HepG2 (cell line): ENCODE measurements around the gene TOPORS. TPM values are rescaled to one million over a fixed set of nuclear protein-coding genes. Genes with fewer than 3 reads are reported as not detected.

Source experiments
- GRHL1 ChIP-seq: sonication (generic); formaldehyde crosslinking; conservative IDR thresholded peaks from 2 replicates; pipeline ENCODE4 v1.8.0; 2022; ENCODE audit warnings: missing genetic modification reagents
- HNRNPUL1 ChIP-seq: fragments of 200-400 bp; formaldehyde crosslinking; IDR thresholded peaks from 2 replicates; pipeline ENCODE4 v1.6.1; 2017; ENCODE audit warnings: low read depth, mild to moderate bottlenecking, low read length, moderate library complexity
- MEIS2 ChIP-seq: sonication (generic); formaldehyde crosslinking; IDR thresholded peaks from 2 replicates; pipeline ENCODE4 v1.9.0; 2021; ENCODE audit warnings: mild to moderate bottlenecking, missing genetic modification reagents
- NFE2L1 ChIP-seq: sonication (generic); formaldehyde crosslinking; IDR thresholded peaks from 2 replicates; pipeline ENCODE4 v1.4.0; 2020; ENCODE audit warnings: missing genetic modification reagents, mild to moderate bottlenecking, borderline replicate concordance
- NFYB ChIP-seq: sonication (generic); formaldehyde crosslinking; IDR thresholded peaks from 2 replicates; pipeline ENCODE4 v1.4.0; 2020; ENCODE audit warnings: missing genetic modification reagents
- NR3C1 ChIP-seq: sonication (generic); formaldehyde crosslinking; IDR thresholded peaks from 2 replicates; pipeline ENCODE4 v1.4.0; 2020; ENCODE audit warnings: missing genetic modification reagents
- ZNF138 ChIP-seq: sonication (generic); formaldehyde crosslinking; IDR thresholded peaks from 2 replicates; pipeline ENCODE4 v1.5.0; 2020; ENCODE audit warnings: mild to moderate bottlenecking, low read depth, missing genetic modification reagents
- ZNF34 ChIP-seq: sonication (generic); formaldehyde crosslinking; IDR thresholded peaks from 2 replicates; pipeline ENCODE4 v1.4.0; 2020; ENCODE audit warnings: mild to moderate bottlenecking, missing genetic modification reagents, borderline replicate concordance
- ZNF720 ChIP-seq: sonication (generic); formaldehyde crosslinking; IDR thresholded peaks from 2 replicates; pipeline ENCODE4 v1.4.0; 2020; ENCODE audit warnings: missing genetic modification reagents
- ZNF878 ChIP-seq: sonication (generic); formaldehyde crosslinking; IDR thresholded peaks from 2 replicates; pipeline ENCODE4 v1.8.1; 2023; ENCODE audit warnings: mild to moderate bottlenecking, missing genetic modification reagents, moderate library complexity
- ZXDC ChIP-seq: sonication (generic); formaldehyde crosslinking; IDR thresholded peaks from 2 replicates; pipeline ENCODE4 v1.5.0; 2020; ENCODE audit warnings: mild to moderate bottlenecking, missing genetic modification reagents
- polyA plus RNA-seq, 8 experiments: library from polyadenylated mRNA; depleted of rRNA in 3 of 8; stranded (reverse) in 7 of 8; unstranded in 1 of 8; fragments of >200 nt; fragmentation: Illumina TruSeq in 4 of 8; extraction: Trizol in 4 of 8; gene quantifications; 2 replicates each; pipeline versions ENCODE4 v1.2.1 to v1.2.3, GENCODE V29; 2011 to 2016; ENCODE audit warnings: low read depth in 4 of 8, missing spikeins in 1 of 8, mixed read lengths in 1 of 8; ENCODE audit not compliant: insufficient read depth in 1 of 8
- total RNA-seq, 5 experiments: library from RNA; depleted of rRNA; stranded (reverse); fragments of >200 nt; fragmentation: Illumina TruSeq; extraction: Trizol; gene quantifications; 2 replicates each; pipeline ENCODE4 v1.2.3, GENCODE V29; 2016; ENCODE audit warnings: low read depth in 1 of 5
- TF ChIP-seq, protein P1 (sequence below), 2 experiments: sonication (generic) in 1 of 2; formaldehyde crosslinking in 1 of 2; IDR thresholded peaks; 2 replicates each; pipeline versions ENCODE4 v1.4.0 to v1.6.1; 2018 to 2020; ENCODE audit warnings: missing genetic modification reagents in 2 of 2, borderline replicate concordance in 1 of 2, low read depth in 1 of 2, mild to moderate bottlenecking in 1 of 2, missing biosample characterization in 1 of 2
- TF ChIP-seq, protein P2 (sequence below): sonication (generic); formaldehyde crosslinking; IDR thresholded peaks from 2 replicates; pipeline ENCODE4 v1.8.0; 2022; ENCODE audit warnings: missing genetic modification reagents, mild to moderate bottlenecking, moderate library complexity, borderline replicate concordance
- TF ChIP-seq, protein P3 (sequence below): sonication (generic); formaldehyde crosslinking; IDR thresholded peaks from 2 replicates; pipeline ENCODE4 v1.4.0; 2020; ENCODE audit warnings: missing genetic modification reagents

TOPORS gene
- total and polyA plus RNA-seq, 2 of the 13 experiments (the other 11 are each of a cell fraction or from before 2014, with no cell fraction given): 6.8 to 19.6 TPM

GRCh38 chr9:32550562-32551275 lies 1.7 kb downstream of the TOPORS start (continued):
- TF ChIP-seq ZNF138 (CRISPR knock-in tag) (no peak), MEIS2 (CRISPR knock-in tag) (peak; percentile 50), ZNF878 (CRISPR knock-in tag) (no peak), ZXDC (CRISPR knock-in tag) (0 out of 2 replicates have a peak, but pooled peaks have one; percentile 41), HNRNPUL1 (no peak), ZNF720 (no peak), ZNF34 (CRISPR knock-in tag) (no peak), NR3C1 (CRISPR knock-in tag) (no peak), NFYB (CRISPR knock-in tag) (peak; percentile 76), NFE2L1 (CRISPR knock-in tag) (no peak), GRHL1 (CRISPR knock-in tag) (no peak)
- TF ChIP-seq, protein P1, sequence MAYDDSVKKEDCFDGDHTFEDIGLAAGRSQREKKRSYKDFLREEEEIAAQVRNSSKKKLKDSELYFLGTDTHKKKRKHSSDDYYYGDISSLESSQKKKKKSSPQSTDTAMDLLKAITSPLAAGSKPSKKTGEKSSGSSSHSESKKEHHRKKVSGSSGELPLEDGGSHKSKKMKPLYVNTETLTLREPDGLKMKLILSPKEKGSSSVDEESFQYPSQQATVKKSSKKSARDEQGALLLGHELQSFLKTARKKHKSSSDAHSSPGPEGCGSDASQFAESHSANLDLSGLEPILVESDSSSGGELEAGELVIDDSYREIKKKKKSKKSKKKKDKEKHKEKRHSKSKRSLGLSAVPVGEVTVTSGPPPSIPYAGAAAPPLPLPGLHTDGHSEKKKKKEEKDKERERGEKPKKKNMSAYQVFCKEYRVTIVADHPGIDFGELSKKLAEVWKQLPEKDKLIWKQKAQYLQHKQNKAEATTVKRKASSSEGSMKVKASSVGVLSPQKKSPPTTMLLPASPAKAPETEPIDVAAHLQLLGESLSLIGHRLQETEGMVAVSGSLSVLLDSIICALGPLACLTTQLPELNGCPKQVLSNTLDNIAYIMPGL (CRISPR knock-in tag; IDR thresholded peaks at IDR 0.05; ENCODE audit: borderline replicate concordance in 1 of 2, low read depth in 1 of 2): peak; percentile 79 to 85; a peak in 2 of 4 replicates
- TF ChIP-seq, protein P2, sequence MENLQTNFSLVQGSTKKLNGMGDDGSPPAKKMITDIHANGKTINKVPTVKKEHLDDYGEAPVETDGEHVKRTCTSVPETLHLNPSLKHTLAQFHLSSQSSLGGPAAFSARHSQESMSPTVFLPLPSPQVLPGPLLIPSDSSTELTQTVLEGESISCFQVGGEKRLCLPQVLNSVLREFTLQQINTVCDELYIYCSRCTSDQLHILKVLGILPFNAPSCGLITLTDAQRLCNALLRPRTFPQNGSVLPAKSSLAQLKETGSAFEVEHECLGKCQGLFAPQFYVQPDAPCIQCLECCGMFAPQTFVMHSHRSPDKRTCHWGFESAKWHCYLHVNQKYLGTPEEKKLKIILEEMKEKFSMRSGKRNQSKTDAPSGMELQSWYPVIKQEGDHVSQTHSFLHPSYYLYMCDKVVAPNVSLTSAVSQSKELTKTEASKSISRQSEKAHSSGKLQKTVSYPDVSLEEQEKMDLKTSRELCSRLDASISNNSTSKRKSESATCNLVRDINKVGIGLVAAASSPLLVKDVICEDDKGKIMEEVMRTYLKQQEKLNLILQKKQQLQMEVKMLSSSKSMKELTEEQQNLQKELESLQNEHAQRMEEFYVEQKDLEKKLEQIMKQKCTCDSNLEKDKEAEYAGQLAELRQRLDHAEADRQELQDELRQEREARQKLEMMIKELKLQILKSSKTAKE (CRISPR knock-in tag): no peak
- TF ChIP-seq, protein P3, sequence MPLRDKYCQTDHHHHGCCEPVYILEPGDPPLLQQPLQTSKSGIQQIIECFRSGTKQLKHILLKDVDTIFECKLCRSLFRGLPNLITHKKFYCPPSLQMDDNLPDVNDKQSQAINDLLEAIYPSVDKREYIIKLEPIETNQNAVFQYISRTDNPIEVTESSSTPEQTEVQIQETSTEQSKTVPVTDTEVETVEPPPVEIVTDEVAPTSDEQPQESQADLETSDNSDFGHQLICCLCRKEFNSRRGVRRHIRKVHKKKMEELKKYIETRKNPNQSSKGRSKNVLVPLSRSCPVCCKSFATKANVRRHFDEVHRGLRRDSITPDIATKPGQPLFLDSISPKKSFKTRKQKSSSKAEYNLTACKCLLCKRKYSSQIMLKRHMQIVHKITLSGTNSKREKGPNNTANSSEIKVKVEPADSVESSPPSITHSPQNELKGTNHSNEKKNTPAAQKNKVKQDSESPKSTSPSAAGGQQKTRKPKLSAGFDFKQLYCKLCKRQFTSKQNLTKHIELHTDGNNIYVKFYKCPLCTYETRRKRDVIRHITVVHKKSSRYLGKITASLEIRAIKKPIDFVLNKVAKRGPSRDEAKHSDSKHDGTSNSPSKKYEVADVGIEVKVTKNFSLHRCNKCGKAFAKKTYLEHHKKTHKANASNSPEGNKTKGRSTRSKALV (CRISPR knock-in tag): peak; percentile 79
